PC-9 (cell line): ENCODE measurements around the gene CRTC1.

Experiments used
- CTCF ChIP-seq: fragments of 200-600 bp; sonication (generic); conservative IDR thresholded peaks from 2 replicates; pipeline ENCODE4 v1.6.1; 2017; ENCODE audit warnings: mixed run types, antibody characterized with exemption, mild to moderate bottlenecking, moderate library complexity
- EZH2 ChIP-seq: fragments of 200-600 bp; sonication (generic); IDR thresholded peaks from 2 replicates; pipeline ENCODE4 v1.8.0; 2017; ENCODE audit warnings: antibody characterized with exemption, low read depth

- no peak for TF ChIP-seq CTCF
- TF ChIP-seq EZH2 = no peak
These were observed 89.4 kb downstream of the CRTC1 start for GRCh38 chr19:18772620-18773587.
